ENCODE data around the gene DDX43.
"Not testable (repeated sequence)": the region's sequence is repeated elsewhere in the genome, so short reads cannot be mapped to it uniquely, and the experiment has no call there.

The DDX43 gene

GRCh38 chr6:73382462-73383113 lies 12.0 kb upstream of the DDX43 start:
- in situ Hi-C loops (cut with MboI; ENCODE audit: low sequenced_read_pairs, unreplicated experiment), result no loop called here
- no peak for TF ChIP-seq CTCF (IDR thresholded peaks at IDR 0.05; ENCODE audit: borderline replicate concordance, control extremely low read depth, extremely low read depth, insufficient read depth, missing control alignments)
- no peak for DNase-seq (ENCODE audit: low spot score)

GRCh38 chr6:73388433-73388799 lies 6.2 kb upstream of the DDX43 start:
- in situ Hi-C loops (cut with MboI; ENCODE audit: low sequenced_read_pairs, unreplicated experiment), result no loop called here
- DNase-seq (ENCODE audit: low spot score), result no peak
- no peak for TF ChIP-seq CTCF (IDR thresholded peaks at IDR 0.05; ENCODE audit: borderline replicate concordance, control extremely low read depth, extremely low read depth, insufficient read depth, missing control alignments)

- in situ Hi-C loops (cut with MboI; ENCODE audit: low sequenced_read_pairs, unreplicated experiment), result no loop called here
- peak; percentile 78 for DNase-seq (ENCODE audit: low spot score)
- TF ChIP-seq CTCF (IDR thresholded peaks at IDR 0.05; ENCODE audit: borderline replicate concordance, control extremely low read depth, extremely low read depth, insufficient read depth, missing control alignments), result peak; percentile 63
Observed at GRCh38 chr6:73388800-73389512, 5.7 kb upstream of the DDX43 start.

GRCh38 chr6:73389854-73390253 lies 4.8 kb upstream of the DDX43 start:
- no peak for DNase-seq (ENCODE audit: low spot score)
- in situ Hi-C loops (cut with MboI; ENCODE audit: low sequenced_read_pairs, unreplicated experiment), result no loop called here
- no peak for TF ChIP-seq CTCF (IDR thresholded peaks at IDR 0.05; ENCODE audit: borderline replicate concordance, control extremely low read depth, extremely low read depth, insufficient read depth, missing control alignments)

GRCh38 chr6:73391675-73392074 lies 3.0 kb upstream of the DDX43 start:
- TF ChIP-seq CTCF (IDR thresholded peaks at IDR 0.05; ENCODE audit: borderline replicate concordance, control extremely low read depth, extremely low read depth, insufficient read depth, missing control alignments), result no peak
- in situ Hi-C loops (cut with MboI; ENCODE audit: low sequenced_read_pairs, unreplicated experiment), result no loop called here
- no peak for DNase-seq (ENCODE audit: low spot score)

- in situ Hi-C loops (cut with MboI; ENCODE audit: low sequenced_read_pairs, unreplicated experiment); DNase-seq (ENCODE audit: low spot score): not testable (repeated sequence)
Observed at GRCh38 chr6:73392188-73392587, 2.4 kb upstream of the DDX43 start.

- TF ChIP-seq CTCF (IDR thresholded peaks at IDR 0.05; ENCODE audit: borderline replicate concordance, control extremely low read depth, extremely low read depth, insufficient read depth, missing control alignments), result no peak
- in situ Hi-C loops (cut with MboI; ENCODE audit: low sequenced_read_pairs, unreplicated experiment), result no loop called here
- DNase-seq (ENCODE audit: low spot score), result no peak
Observed at GRCh38 chr6:73393278-73393677, 1.4 kb upstream of the DDX43 start.

All from GM13976 (cell line).